ENCODE data around the gene RAB7A.

- TF ChIP-seq SP1 (IDR thresholded peaks at IDR 0.05) (no peak), FOXM1 (IDR thresholded peaks at IDR 0.05; ENCODE audit: borderline replicate concordance) (no peak), TARDBP (IDR thresholded peaks at IDR 0.05) (no peak), SUZ12 (IDR thresholded peaks at IDR 0.05) (no peak), ZNF384 (IDR thresholded peaks at IDR 0.05) (no peak), BHLHE40 (IDR thresholded peaks at IDR 0.05; ENCODE audit: borderline replicate concordance) (no peak), L3MBTL2 (conservative IDR thresholded peaks at IDR 0.05) (no peak), LEF1 (IDR thresholded peaks at IDR 0.05; ENCODE audit: borderline replicate concordance) (no peak), ELF4 (IDR thresholded peaks at IDR 0.05) (no peak)
- TF ChIP-seq, protein P1, sequence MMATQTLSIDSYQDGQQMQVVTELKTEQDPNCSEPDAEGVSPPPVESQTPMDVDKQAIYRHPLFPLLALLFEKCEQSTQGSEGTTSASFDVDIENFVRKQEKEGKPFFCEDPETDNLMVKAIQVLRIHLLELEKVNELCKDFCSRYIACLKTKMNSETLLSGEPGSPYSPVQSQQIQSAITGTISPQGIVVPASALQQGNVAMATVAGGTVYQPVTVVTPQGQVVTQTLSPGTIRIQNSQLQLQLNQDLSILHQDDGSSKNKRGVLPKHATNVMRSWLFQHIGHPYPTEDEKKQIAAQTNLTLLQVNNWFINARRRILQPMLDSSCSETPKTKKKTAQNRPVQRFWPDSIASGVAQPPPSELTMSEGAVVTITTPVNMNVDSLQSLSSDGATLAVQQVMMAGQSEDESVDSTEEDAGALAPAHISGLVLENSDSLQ (IDR thresholded peaks at IDR 0.05): no peak
These were observed 15.1 kb upstream of the RAB7A start for GRCh38 chr3:128710816-128711433.

Data from HEK293T (cell line).